HG03045 (cell line): ENCODE data around the gene ASNSD1.
"Not testable (repeated sequence)": the region's sequence is repeated elsewhere in the genome, so short reads cannot be mapped to it uniquely, and the experiment has no call there.

Experiments
- ATAC-seq: cut with Tn5 transposase; IDR thresholded peaks from one replicate; pipeline ENCODE4 v1.9.1; 2021; ENCODE audit warnings: mild to moderate bottlenecking, moderate library complexity; ENCODE audit not compliant: unreplicated experiment

The ASNSD1 gene

DNA sequence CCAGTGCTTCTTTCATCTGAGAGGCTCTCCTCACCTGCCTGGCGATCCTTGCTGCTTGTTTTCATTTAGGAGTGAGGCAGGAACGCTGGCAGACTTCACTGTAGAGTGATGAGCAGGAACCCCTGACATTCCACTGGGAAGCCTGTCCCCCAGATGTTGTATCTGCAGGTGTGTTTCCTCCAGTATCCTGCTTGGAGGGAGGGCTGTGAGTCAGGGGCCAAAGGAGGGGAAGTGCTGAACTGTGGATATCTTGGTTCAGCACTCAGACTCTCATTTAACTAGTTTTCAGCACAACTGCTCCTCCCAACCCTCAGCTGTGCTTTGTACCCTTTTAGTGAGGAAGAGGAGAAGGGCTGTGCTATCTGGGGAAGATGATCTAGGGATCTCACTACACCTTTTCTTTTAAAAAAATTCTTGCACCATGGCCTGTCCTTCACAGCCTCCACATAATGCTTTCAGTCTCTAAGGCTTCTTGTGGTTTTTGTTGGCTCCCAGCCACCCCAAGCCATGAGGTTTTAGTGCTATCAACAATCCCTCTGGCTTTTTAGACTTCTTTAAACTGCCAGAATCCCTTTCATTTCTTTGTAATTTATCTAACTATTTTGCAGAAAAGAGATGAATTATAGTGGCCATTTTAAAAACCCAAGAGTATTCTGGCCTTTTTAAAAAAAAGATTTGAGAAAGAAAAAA is 24.4 kb downstream of the ASNSD1 start:
- peak; percentile 53 for ATAC-seq

DNA sequence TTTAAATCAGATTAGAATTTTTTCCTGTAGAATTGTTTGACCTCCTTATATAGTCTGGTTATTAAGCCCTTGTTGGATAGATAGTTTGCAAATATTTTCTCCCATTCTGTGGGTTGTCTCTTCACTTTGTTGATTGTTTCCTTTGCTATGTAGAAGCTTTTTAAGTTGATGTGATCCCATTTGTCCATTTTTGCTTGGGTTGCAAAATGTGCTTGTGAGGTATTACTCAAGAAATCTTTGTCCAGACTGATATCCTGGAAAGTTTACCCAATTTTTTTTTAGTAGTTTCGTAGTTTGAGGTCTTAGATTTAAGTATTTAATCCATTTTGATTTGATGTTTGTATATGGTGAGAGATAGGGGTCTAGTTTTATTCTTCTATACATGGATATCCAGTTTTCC is 26.5 kb downstream of the ASNSD1 start:
- not testable (repeated sequence) for ATAC-seq

- no peak for ATAC-seq
Measured at GRCh38 chr2:189696223-189696622, 35.0 kb downstream of the ASNSD1 start.

DNA sequence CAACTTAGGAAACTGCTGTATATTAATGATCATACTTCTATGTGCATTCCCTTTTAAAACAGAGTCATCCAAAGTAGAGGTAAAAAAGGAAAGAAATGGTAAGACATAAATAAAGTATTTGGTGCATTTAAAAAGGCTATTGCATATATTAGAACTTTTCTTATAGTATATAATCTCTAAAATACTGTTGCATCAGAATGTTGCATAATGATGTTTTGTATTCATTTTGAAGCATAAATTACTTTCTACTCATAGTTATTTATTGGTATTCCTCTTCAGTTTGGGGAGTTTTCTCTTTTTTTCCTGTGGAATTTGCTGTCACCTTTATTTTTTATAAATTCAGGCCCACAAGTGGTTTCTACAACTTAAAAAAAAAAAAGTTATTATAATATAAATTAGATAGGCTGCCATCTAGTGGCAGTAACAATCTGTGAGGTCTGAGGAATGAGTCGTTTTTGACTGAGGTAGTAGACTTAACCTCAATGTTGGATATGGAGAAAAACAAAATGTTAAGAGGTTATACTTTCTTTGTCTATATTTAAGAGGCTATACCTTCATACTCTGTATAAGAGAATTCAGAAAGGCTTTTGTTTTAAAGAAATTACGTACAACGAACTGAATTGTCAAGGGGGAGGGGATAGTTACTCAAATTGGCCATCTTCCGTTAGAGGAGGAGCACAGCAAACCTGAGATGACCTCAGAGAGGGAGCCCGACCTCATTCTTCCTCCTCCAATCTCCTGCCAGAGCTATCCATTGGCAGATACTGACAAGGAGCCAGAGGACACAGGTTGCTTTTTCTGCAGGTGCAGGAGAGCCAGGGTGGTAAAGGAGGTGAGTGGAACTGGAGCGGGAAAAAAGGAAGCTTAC is 37.0 kb downstream of the ASNSD1 start:
- no peak for ATAC-seq

DNA sequence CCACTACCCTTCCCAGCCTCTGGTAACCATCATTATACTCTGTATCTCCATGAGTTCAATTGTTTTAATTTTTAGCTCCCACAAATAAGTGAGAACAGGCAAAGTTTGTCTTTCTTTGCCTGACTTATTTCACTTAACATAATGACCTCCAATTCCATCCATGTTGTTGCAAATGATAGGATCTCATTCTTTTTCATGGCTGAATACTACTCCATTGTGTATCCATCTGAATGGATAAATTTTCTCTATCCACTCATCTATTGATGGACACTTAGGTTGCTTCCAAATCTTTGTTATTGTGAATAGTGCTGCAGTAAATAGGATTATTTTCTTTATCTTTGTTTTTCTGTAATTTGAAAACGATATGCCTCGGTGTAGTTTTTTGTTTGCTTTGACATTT is 39.4 kb downstream of the ASNSD1 start:
- ATAC-seq, result no peak

- no peak for ATAC-seq
Measured at GRCh38 chr2:189702071-189702470, 40.8 kb downstream of the ASNSD1 start.

DNA sequence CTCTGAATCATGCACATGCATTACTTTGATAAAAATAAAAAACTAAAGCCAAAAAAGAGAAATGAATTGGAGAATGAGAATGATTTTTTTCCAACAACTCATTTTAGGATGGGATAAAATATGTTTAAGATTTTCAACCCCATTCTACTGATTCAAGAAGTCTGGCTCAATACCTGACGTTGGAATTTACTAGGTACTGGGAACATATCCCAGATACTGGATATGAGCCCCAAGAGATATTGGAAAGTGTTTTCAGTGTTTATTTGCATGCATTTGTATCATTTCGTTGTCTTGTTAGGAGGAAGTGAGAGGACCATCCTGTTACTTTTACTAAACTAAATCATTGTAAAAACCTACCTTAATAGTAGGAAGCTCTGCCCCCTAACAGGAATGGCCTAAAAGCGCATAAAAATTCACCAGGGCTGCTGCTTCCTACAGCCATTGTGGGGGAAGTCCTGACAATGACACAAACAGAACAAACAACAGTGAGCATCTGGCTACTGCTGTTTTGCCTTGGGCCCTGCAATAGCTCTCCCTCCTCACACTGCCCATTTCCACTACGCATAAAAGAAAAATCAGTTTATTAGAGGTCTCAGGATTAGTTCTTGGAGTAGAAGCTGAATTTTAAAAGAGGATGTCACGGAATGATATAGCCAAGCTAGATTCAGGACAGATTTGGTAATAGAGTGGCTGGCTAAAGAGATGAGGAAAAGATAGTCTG is 48.4 kb downstream of the ASNSD1 start:
- no peak for ATAC-seq

GRCh38 chr2:189717593-189717992 is 56.3 kb downstream of the ASNSD1 start:
- not testable (repeated sequence) for ATAC-seq

DNA sequence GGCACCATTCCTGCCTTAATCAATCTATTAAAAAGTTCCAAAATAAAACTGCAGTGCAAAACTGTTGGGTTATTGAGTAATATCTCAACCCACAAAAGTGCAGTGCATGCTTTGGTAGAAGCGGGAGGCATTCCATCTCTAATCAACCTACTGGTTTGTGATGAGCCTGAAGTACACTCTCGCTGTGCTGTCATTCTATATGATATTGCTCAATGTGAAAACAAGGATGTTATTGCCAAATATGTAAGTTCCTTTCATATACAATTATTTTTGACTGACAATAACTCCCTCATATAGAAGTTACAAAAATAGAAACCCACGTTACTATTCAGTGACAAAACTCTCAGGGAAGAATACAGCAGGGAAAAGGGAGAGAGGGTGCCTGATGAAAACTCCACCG is 58.3 kb downstream of the ASNSD1 start:
- no peak for ATAC-seq
